Transverse colon (tissue), 4 donors: Measurements from ENCODE around the gene FBXL13.

Experiments
- CTCF ChIP-seq, 5 experiments: fragments of 200-600 bp in 3 of 5; fragments of 450-650 bp in 2 of 5; sonication (generic) in 3 of 5; IDR thresholded peaks; 1 replicate in 2 of 5; 2 replicates in 3 of 5; pipeline ENCODE4 v1.5.1; 2016 to 2017; ENCODE audit warnings: antibody characterized with exemption in 5 of 5, inconsistent platforms in 3 of 5, mild to moderate bottlenecking in 2 of 5, moderate library complexity in 1 of 5
- EP300 ChIP-seq: sonication (generic); formaldehyde crosslinking; IDR thresholded peaks from one replicate; pipeline ENCODE4 v1.6.1; 2017; ENCODE audit warnings: antibody characterized with exemption, low read depth
- POLR2A ChIP-seq: fragments of 450-650 bp; IDR thresholded peaks from one replicate; pipeline ENCODE4 v1.6.1; 2016; ENCODE audit warnings: antibody characterized with exemption, mild to moderate bottlenecking, moderate library complexity
- POLR2AphosphoS5 ChIP-seq, 3 donors: sonication (generic); formaldehyde crosslinking; IDR thresholded peaks; one replicate each; pipeline ENCODE4 v1.6.1; 2016; ENCODE audit warnings: antibody characterized with exemption in 3 of 3

- no peak for TF ChIP-seq POLR2A
- no peak for TF ChIP-seq CTCF (IDR thresholded peaks at IDR 0.05)
- no peak for TF ChIP-seq EP300
- TF ChIP-seq POLR2AphosphoS5 (IDR thresholded peaks at IDR 0.05), result no peak
Observed at GRCh38 chr7:103037476-103037822, 37.1 kb downstream of the FBXL13 start.
